Measurements from ENCODE around the gene CBX8.

CBX8 gene

DNA sequence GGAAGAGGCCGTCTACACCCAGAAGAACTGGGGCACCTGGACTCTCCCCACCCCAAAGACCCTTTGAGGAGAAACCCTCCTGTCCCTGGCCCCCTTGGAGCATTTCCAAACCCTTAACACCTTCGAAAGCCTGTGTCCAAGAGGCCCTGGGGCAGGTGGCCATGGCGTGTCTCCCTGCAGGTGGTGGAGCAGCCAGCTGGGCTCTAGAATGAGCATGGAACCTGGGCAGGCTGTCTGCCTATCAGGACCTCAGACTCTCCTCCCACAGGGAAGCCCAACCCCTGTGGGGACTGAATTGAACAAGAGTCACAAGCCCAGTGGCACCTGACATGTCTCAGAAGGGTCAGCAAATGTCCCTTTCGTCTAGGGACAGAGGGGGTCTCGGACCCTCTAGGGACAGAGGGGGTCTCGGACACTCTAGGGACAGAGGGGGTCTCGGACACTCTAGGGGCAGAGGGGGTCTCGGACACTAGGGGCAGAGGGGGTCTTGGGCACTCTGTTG, 33.9 kb upstream of the CBX8 start:
- H3K9me3 Mint-ChIP-seq = no peaks in the 10 kb centered on the region
- peaks cover 10 to 11% of the 10 kb centered on the region in 2 donors for H3K27me3 Mint-ChIP-seq
- no peak overlapping the region for H3K4me3 Mint-ChIP-seq
- DNase-seq = no peak
- peaks cover 10 to 23% of the 10 kb centered on the region in 2 donors for H3K4me1 Mint-ChIP-seq
- H3K36me3 Mint-ChIP-seq = peaks cover 16 to 23% of the 10 kb centered on the region in 2 donors
- ATAC-seq (replicated peaks) = no peak
- H3K27ac Mint-ChIP-seq = no peak overlapping the region

GRCh38 chr17:79830303-79830702, 33.4 kb upstream of the CBX8 start:
- H3K27ac Mint-ChIP-seq = no peak overlapping the region
- ATAC-seq (replicated peaks) = no peak
- H3K4me1 Mint-ChIP-seq = peaks cover 10 to 17% of the 10 kb centered on the region in 2 donors
- DNase-seq = no peak
- no peak overlapping the region for H3K4me3 Mint-ChIP-seq
- H3K27me3 Mint-ChIP-seq = peaks cover 14 to 16% of the 10 kb centered on the region in 2 donors
- H3K36me3 Mint-ChIP-seq = peaks cover 16 to 22% of the 10 kb centered on the region in 2 donors
- no peaks in the 10 kb centered on the region for H3K9me3 Mint-ChIP-seq

GRCh38 chr17:79829457-79829856, 32.6 kb upstream of the CBX8 start:
- peaks cover 17 to 21% of the 10 kb centered on the region in 2 donors for H3K27me3 Mint-ChIP-seq
- DNase-seq (no peak), ATAC-seq (replicated peaks) (no peak)
- H3K27ac Mint-ChIP-seq = no peak overlapping the region
- H3K4me3 Mint-ChIP-seq = no peak overlapping the region
- no peaks in the 10 kb centered on the region for H3K9me3 Mint-ChIP-seq
- H3K36me3 Mint-ChIP-seq = peaks cover 8 to 15% of the 10 kb centered on the region in 2 donors
- peaks cover 10% of the 10 kb centered on the region in 2 donors for H3K4me1 Mint-ChIP-seq

GRCh38 chr17:79829004-79829403, 32.1 kb upstream of the CBX8 start:
- DNase-seq (no peak), ATAC-seq (replicated peaks) (no peak)
- Mint-ChIP-seq H3K4me1 (peaks cover 10% of the 10 kb centered on the region in 2 donors), H3K27ac (no peak overlapping the region), H3K9me3 (no peaks in the 10 kb centered on the region), H3K27me3 (peaks cover 21 to 24% of the 10 kb centered on the region in 2 donors), H3K36me3 (peaks cover 8 to 15% of the 10 kb centered on the region in 2 donors), H3K4me3 (no peak overlapping the region)

DNA sequence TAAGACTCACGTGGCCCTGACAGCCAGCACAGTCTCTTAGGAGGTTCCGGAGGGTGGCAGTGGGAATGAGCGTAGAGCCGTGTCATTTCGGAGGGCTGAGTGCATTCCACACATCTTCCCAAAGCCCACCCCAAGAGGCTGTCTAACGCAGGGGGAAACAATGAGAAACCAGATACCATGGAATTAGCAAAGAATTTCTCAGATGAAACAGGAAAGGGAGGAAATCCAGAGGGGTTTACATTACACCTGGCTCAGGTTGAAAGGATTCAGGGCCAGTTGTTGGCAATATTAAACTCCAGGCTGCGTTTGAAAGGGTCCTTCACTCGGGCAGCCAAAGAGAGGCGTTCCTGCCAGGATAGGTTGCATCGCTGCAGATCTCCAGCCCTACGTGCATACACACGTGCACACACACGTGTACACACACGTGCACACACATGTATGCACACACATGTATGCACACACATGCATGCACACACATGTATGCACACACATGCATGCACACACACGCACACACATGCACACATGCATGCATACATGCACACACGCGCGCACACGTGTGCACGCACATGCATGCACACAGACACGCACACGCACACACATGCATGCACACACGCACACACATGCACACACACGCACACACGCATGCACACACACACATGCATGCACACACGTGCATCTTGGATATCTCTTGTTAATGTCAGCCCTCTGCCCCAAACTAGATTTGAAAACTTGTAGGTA, 30.1 kb upstream of the CBX8 start:
- DNase-seq = no peak
- Mint-ChIP-seq H3K27me3 (peaks cover 27 to 34% of the 10 kb centered on the region in 2 donors), H3K9me3 (no peaks in the 10 kb centered on the region), H3K27ac (no peak overlapping the region), H3K36me3 (peaks cover 4 to 11% of the 10 kb centered on the region in 2 donors), H3K4me3 (no peak overlapping the region), H3K4me1 (peaks cover 9 to 10% of the 10 kb centered on the region in 2 donors)
- ATAC-seq (replicated peaks) = no peak

DNA sequence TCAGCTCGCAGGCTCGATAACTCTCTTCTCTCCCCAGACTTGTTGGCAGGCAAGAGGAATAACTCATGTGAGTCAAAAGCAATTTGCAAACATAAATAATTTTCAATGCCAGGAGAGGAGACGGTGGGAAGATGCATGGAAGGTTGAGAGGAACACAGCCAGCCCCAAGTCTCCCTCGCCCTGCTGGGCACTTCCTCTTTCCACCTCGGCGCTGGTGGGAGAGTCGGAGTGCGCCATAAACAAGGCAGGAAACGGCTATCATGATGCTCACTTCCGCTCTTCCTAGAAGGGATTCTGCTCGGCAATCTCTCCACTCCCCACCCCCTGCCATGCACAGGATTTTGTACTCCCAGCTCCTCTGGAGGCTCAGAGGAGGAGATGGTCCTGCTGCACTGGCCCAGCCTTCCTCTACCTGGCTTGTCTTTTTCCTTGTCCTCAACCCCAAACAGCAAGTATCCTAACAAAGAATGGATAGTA, 29.4 kb upstream of the CBX8 start:
- peaks cover 30 to 38% of the 10 kb centered on the region in 2 donors for H3K27me3 Mint-ChIP-seq
- H3K27ac Mint-ChIP-seq = no peak overlapping the region
- H3K4me1 Mint-ChIP-seq = peaks cover 9 to 10% of the 10 kb centered on the region in 2 donors
- H3K4me3 Mint-ChIP-seq = no peak overlapping the region
- H3K9me3 Mint-ChIP-seq = no peaks in the 10 kb centered on the region
- DNase-seq = no peak
- ATAC-seq (replicated peaks) = peak; percentile 50 to 57
- peaks cover 2 to 11% of the 10 kb centered on the region in 2 donors for H3K36me3 Mint-ChIP-seq

- no peak for DNase-seq
- no peak for ATAC-seq (replicated peaks)
- no peaks in the 10 kb centered on the region for H3K9me3 Mint-ChIP-seq
- no peak overlapping the region for H3K27ac Mint-ChIP-seq
- peaks cover 9 to 10% of the 10 kb centered on the region in 2 donors for H3K4me1 Mint-ChIP-seq
- no peak overlapping the region for H3K4me3 Mint-ChIP-seq
- peaks cover 35 to 45% of the 10 kb centered on the region in 2 donors for H3K27me3 Mint-ChIP-seq
- peaks cover 2 to 11% of the 10 kb centered on the region in 2 donors for H3K36me3 Mint-ChIP-seq
Measured at GRCh38 chr17:79825580-79825921, 28.7 kb upstream of the CBX8 start.

DNA sequence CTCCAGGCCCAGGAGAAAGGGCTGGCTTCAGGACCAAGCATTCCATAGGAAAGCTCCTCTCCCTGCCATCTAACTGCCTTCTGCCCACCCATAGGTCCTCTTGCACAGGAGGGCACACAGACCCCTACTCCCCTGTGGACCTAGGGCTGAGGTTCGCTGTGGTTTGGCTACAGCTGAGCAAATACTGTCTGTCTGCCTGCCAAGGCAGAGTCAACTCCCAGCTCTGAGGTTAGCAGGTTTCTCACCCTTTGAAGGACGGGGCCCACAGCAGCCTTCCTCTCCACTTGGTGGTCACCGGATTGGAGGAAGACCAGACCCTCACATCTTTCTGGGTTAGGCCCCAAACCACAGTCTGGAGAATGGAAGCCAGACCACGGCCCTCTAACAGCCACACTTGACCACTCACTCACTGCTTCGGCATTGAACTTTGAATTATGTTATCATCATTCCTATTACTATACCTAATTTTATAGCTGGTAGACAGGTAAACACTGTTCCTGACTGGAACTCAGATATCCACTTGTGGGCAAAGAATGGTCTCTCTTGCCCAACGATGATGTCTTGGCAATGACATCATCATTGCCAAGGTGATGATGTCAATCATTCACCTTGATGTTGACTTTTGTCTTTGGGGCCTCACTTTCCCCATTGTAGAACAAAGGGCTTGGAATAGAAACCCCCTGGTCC, 28.2 kb upstream of the CBX8 start:
- DNase-seq (no peak), ATAC-seq (replicated peaks) (no peak)
- H3K27me3 Mint-ChIP-seq = peaks cover 40 to 50% of the 10 kb centered on the region in 2 donors
- H3K9me3 Mint-ChIP-seq = no peaks in the 10 kb centered on the region
- H3K4me3 Mint-ChIP-seq = no peak overlapping the region
- H3K4me1 Mint-ChIP-seq = peaks cover 9 to 10% of the 10 kb centered on the region in 2 donors
- H3K27ac Mint-ChIP-seq = no peak overlapping the region
- H3K36me3 Mint-ChIP-seq = peaks cover 2 to 11% of the 10 kb centered on the region in 2 donors

DNA sequence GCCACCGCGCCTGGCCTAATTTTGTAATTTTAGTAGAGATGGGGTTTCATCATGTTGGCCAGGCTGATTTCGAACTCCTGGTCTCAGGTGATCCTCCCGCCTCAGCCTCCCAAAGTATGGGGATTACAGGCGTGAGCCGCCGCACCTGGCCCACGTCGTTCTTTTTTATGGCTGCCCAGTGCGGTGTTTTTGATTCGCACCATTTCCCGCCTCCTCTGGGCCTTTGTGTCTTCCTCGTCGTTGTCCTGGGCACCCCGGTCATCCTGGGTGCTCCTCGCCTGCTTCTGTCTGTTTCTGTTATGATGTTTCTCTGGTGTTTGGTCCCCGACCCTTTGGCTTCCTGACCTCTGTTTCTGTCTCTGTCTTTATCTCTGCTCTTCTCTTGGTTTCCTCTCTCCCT, 27.4 kb upstream of the CBX8 start:
- Mint-ChIP-seq H3K27me3 (peaks cover 48 to 58% of the 10 kb centered on the region in 2 donors), H3K9me3 (no peaks in the 10 kb centered on the region), H3K36me3 (peaks cover 2 to 11% of the 10 kb centered on the region in 2 donors), H3K4me1 (peaks cover 8 to 10% of the 10 kb centered on the region in 2 donors), H3K27ac (no peak overlapping the region), H3K4me3 (no peak overlapping the region)
- DNase-seq = no peak
- ATAC-seq (replicated peaks) = no peak

- H3K4me3 Mint-ChIP-seq = no peak overlapping the region
- H3K27ac Mint-ChIP-seq = no peak overlapping the region
- peaks cover 7 to 10% of the 10 kb centered on the region in 2 donors for H3K4me1 Mint-ChIP-seq
- DNase-seq (no peak), ATAC-seq (replicated peaks) (no peak)
- peaks cover 61 to 62% of the 10 kb centered on the region in 2 donors for H3K27me3 Mint-ChIP-seq
- H3K9me3 Mint-ChIP-seq = no peaks in the 10 kb centered on the region
- peaks cover 2 to 11% of the 10 kb centered on the region in 2 donors for H3K36me3 Mint-ChIP-seq
Measured at GRCh38 chr17:79822583-79823124, 25.8 kb upstream of the CBX8 start.

GRCh38 chr17:79821331-79822095, 24.6 kb upstream of the CBX8 start:
- no peak for ATAC-seq (replicated peaks)
- H3K27me3 Mint-ChIP-seq = peaks cover 68% of the 10 kb centered on the region in 2 donors
- H3K27ac Mint-ChIP-seq = no peak overlapping the region
- H3K36me3 Mint-ChIP-seq = peaks cover 2 to 11% of the 10 kb centered on the region in 2 donors
- H3K4me1 Mint-ChIP-seq = peaks cover 5 to 7% of the 10 kb centered on the region in 2 donors
- no peak for DNase-seq
- H3K4me3 Mint-ChIP-seq = no peak overlapping the region
- no peaks in the 10 kb centered on the region for H3K9me3 Mint-ChIP-seq

- peaks cover 2 to 11% of the 10 kb centered on the region in 2 donors for H3K36me3 Mint-ChIP-seq
- H3K27me3 Mint-ChIP-seq = peaks cover 67 to 68% of the 10 kb centered on the region in 2 donors
- DNase-seq (no peak), ATAC-seq (replicated peaks) (no peak)
- H3K9me3 Mint-ChIP-seq = no peaks in the 10 kb centered on the region
- H3K4me1 Mint-ChIP-seq = peaks cover 0 to 1% of the 10 kb centered on the region in 2 donors
- no peak overlapping the region for H3K27ac Mint-ChIP-seq
- H3K4me3 Mint-ChIP-seq = no peak overlapping the region
Measured at GRCh38 chr17:79820959-79821330, 24.1 kb upstream of the CBX8 start.

- no peak overlapping the region for H3K4me3 Mint-ChIP-seq
- no peaks in the 10 kb centered on the region for H3K9me3 Mint-ChIP-seq
- H3K36me3 Mint-ChIP-seq = peaks cover 2 to 7% of the 10 kb centered on the region in 2 donors
- peaks cover 0 to under 1% of the 10 kb centered on the region in 2 donors for H3K4me1 Mint-ChIP-seq
- DNase-seq = no peak
- peaks cover 59 to 64% of the 10 kb centered on the region in 2 donors for H3K27me3 Mint-ChIP-seq
- no peak for ATAC-seq (replicated peaks)
- H3K27ac Mint-ChIP-seq = no peak overlapping the region
Measured at GRCh38 chr17:79819534-79820276, 22.8 kb upstream of the CBX8 start.

All from stimulated activated naive B cell treated with anti-CD40 and anti-IgM and Interleukin-4, amounts not matched to agents 10 μg/mL and 1 μg/mL and 100 μg/mL, for 72 hours (primary cell).